ENCODE measurements around the gene CASR.

The CASR gene

DNA sequence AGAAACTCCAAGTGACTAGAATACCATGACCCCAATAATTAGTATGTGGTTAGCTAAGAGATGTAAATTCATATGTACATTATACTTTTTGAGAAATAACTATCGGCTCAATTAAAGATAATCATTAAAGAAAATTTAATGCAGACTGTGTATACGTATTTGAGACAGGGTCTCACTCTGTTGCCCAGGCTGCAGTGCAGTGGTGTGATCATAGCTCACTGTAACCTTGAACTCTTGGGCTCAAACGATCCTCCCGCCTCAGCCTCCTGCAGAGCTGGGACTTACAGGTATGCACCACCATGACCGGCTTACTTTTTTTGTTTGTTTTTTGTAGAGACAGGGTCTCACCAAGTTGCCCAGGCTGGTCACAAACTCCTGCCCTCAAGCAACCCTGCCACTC is 132.9 kb downstream of the CASR start:
- no peak for TF ChIP-seq CTCF (IDR thresholded peaks at IDR 0.05; ENCODE audit: insufficient read depth, low read length)
- no peak for TF ChIP-seq POLR2AphosphoS5 (IDR thresholded peaks at IDR 0.05; ENCODE audit: low read depth)
- TF ChIP-seq REST (IDR thresholded peaks at IDR 0.05; ENCODE audit: insufficient replicate concordance, low read depth), result no peak
- no peak for TF ChIP-seq SPI1 (IDR thresholded peaks at IDR 0.05; ENCODE audit: borderline replicate concordance, low read depth)
- TF ChIP-seq GABPA (IDR thresholded peaks at IDR 0.05; ENCODE audit: low read depth), result no peak
- H3K27ac ChIP-seq (replicated peaks), result no peak overlapping the region
- H3K27me3 ChIP-seq (ENCODE audit: insufficient read depth, poor library complexity, severe bottlenecking), result no peaks in the 10 kb centered on the region
- no peak for DNase-seq (ENCODE audit: low read depth in 1 of 2, low spot score in 1 of 2)
- H3K4me3 ChIP-seq (replicated peaks; ENCODE audit: insufficient read depth, low read length), result no peak overlapping the region

DNA sequence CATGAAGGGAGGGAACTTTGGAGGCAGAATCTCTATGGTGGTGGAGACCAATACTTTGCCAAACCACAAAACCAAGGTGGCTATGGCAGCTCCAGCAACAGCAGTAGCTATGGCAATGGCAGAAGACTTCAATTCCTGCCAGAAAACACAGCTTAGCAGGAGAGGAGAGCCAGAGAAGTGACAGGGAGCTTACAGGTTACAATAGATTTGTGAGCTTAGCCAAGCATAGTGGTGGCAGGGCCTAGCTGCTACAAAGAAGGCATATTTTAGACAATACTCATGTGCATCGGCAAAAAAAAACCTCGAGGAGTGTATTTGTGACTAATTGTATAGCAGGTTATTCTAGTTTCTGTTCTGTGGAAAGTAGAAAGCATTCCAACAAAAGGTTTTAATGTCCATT is 135.2 kb downstream of the CASR start:
- Histone ChIP-seq H3K27ac (replicated peaks) (no peak overlapping the region), H3K27me3 (ENCODE audit: insufficient read depth, poor library complexity, severe bottlenecking) (no peaks in the 10 kb centered on the region), H3K4me3 (replicated peaks; ENCODE audit: insufficient read depth, low read length) (no peak overlapping the region)
- DNase-seq (ENCODE audit: low read depth in 1 of 2, low spot score in 1 of 2), result no peak
- TF ChIP-seq REST (IDR thresholded peaks at IDR 0.05; ENCODE audit: insufficient replicate concordance, low read depth) (no peak), GABPA (IDR thresholded peaks at IDR 0.05; ENCODE audit: low read depth) (no peak), CTCF (IDR thresholded peaks at IDR 0.05; ENCODE audit: insufficient read depth, low read length) (no peak), SPI1 (IDR thresholded peaks at IDR 0.05; ENCODE audit: borderline replicate concordance, low read depth) (no peak), POLR2AphosphoS5 (IDR thresholded peaks at IDR 0.05; ENCODE audit: low read depth) (no peak)

- DNase-seq (ENCODE audit: low read depth in 1 of 2, low spot score in 1 of 2), result peak; percentile 55 to 80
- Histone ChIP-seq H3K27ac (replicated peaks) (peak overlapping the region; percentile 69), H3K27me3 (ENCODE audit: insufficient read depth, poor library complexity, severe bottlenecking) (no peaks in the 10 kb centered on the region), H3K4me3 (replicated peaks; ENCODE audit: insufficient read depth, low read length) (no peak overlapping the region)
- no peak for TF ChIP-seq POLR2AphosphoS5 (IDR thresholded peaks at IDR 0.05; ENCODE audit: low read depth)
- no peak; the same call in 1 of the 2 replicates for TF ChIP-seq SPI1 (IDR thresholded peaks at IDR 0.05; ENCODE audit: borderline replicate concordance, low read depth)
- no peak for TF ChIP-seq CTCF (IDR thresholded peaks at IDR 0.05; ENCODE audit: insufficient read depth, low read length)
- TF ChIP-seq GABPA (IDR thresholded peaks at IDR 0.05; ENCODE audit: low read depth), result no peak
- TF ChIP-seq REST (IDR thresholded peaks at IDR 0.05; ENCODE audit: insufficient replicate concordance, low read depth), result no peak
Measured at GRCh38 chr3:122322095-122323075, 138.9 kb downstream of the CASR start.

All from HL-60 (cell line).